Measurements from ENCODE around the gene OR2F1.

- TF ChIP-seq CTCF (IDR thresholded peaks at IDR 0.05) (no peak), POLR2A (IDR thresholded peaks at IDR 0.05) (no peak)
Observed at GRCh38 chr7:144001543-144001942, 46.9 kb downstream of the OR2F1 start.
